Right renal cortex interstitium (tissue), 3 donors: ENCODE data around the gene PLEKHG5. TPM values are rescaled to one million over a fixed set of nuclear protein-coding genes. Genes with fewer than 3 reads are reported as not detected.

ENCODE experiments used
- DNase-seq, 3 donors: peaks; one replicate each; pipeline ENCODE4 v3.0.0-alpha.2; 2013; ENCODE audit warnings: low read depth in 3 of 3, low spot score in 2 of 3
- polyA plus RNA-seq, 3 donors: library from polyadenylated mRNA; unstranded; fragments of 120-200 nt; gene quantifications; one replicate each; pipeline ENCODE4 v1.2.1, GENCODE V29; 2013; ENCODE audit not compliant: insufficient read length in 3 of 3

The PLEKHG5 gene, protein sequence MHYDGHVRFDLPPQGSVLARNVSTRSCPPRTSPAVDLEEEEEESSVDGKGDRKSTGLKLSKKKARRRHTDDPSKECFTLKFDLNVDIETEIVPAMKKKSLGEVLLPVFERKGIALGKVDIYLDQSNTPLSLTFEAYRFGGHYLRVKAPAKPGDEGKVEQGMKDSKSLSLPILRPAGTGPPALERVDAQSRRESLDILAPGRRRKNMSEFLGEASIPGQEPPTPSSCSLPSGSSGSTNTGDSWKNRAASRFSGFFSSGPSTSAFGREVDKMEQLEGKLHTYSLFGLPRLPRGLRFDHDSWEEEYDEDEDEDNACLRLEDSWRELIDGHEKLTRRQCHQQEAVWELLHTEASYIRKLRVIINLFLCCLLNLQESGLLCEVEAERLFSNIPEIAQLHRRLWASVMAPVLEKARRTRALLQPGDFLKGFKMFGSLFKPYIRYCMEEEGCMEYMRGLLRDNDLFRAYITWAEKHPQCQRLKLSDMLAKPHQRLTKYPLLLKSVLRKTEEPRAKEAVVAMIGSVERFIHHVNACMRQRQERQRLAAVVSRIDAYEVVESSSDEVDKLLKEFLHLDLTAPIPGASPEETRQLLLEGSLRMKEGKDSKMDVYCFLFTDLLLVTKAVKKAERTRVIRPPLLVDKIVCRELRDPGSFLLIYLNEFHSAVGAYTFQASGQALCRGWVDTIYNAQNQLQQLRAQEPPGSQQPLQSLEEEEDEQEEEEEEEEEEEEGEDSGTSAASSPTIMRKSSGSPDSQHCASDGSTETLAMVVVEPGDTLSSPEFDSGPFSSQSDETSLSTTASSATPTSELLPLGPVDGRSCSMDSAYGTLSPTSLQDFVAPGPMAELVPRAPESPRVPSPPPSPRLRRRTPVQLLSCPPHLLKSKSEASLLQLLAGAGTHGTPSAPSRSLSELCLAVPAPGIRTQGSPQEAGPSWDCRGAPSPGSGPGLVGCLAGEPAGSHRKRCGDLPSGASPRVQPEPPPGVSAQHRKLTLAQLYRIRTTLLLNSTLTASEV
- 10 to 100 TPM in 2 of 3 donors, 1 to 10 TPM in 1; 9.1 to 11.1 (median 10.2) TPM for polyA plus RNA-seq

DNA sequence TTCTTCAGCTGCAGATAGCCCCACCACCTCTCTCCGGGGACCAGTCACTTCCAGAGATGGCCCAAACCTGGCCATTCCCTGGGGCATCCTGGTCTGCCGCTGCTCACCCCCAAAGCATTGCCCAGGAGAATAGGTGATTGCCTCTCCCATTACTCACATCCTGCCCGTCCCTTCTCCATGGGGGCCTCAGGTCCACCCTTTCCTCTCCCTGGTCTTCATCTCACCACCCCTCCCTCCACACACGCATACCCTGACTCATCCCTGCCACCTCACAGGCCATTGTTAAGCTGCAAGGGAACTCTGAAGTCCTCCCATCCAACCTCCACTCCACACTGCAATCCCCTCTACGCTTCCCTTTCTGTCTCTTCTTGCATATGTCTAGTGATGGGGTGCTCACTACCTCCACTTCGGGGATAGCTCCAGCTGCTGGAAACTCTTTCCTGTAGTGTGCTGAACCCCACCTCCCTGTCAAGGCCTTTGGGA is at the start of gene PLEKHG5:
TSS of gene PLEKHG5 (minus strand) at position 188 of the 483 bp plus-strand sequence. CDS start 14,096 bp downstream, outside the sequence.
- DNase-seq = no peak

DNA sequence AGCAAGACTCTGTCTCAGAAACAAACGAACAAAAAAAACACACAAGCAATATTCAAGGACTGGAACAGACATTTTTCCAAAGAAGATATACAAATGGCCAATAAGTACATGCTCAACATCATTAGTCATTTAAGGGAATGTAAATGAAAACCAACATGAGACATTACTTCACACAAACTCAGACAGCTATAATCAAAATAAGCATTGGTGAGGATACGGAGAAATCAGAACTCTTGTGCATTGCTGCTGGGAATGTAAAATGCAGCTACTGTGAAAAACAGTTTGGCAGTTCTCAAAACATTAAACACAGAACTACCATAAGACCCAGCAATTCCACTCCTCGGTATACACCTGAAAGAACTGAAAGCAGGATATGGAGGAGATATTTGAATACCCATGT is 47.5 kb upstream of the PLEKHG5 start:
- DNase-seq = no peak

DNA sequence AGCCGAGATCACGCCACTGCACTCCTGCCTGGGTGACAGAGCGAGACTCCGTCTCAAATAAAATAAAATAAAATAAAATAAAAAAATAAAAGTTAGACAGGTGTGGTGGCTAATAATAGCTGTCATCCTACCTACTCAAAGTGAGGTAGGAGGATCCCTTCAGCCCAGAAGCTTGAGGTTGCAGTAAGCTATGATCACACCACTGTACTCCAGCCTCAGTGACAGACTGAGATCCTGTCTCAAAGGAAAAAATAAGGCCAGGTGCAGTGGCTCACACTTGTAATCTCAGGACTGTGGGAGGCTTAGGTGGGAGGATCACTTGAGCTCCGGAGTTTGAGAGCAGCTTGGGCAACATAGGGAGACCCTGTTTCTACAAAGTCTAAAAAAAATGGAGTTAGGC is 44.8 kb upstream of the PLEKHG5 start:
- DNase-seq = no peak

DNA sequence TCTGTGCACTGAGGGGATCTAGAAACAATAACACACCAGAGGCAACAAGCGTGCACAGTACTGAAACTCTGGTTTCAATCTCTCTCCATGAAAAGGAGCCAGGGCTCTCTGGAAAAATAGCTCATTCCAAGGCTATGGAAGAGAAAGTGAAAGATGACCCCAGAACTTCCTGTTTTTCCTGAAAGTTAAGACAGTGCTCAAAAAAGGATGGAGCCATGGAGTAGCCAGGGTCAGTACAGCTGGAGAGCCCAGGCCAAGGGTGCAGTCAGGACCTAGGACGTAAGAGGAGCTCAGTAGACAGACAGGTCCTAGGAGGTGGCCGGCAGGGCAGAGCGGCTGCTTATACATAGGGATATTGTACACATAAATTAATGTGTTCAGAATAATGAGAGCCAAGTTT is 43.7 kb upstream of the PLEKHG5 start:
- no peak for DNase-seq

DNA sequence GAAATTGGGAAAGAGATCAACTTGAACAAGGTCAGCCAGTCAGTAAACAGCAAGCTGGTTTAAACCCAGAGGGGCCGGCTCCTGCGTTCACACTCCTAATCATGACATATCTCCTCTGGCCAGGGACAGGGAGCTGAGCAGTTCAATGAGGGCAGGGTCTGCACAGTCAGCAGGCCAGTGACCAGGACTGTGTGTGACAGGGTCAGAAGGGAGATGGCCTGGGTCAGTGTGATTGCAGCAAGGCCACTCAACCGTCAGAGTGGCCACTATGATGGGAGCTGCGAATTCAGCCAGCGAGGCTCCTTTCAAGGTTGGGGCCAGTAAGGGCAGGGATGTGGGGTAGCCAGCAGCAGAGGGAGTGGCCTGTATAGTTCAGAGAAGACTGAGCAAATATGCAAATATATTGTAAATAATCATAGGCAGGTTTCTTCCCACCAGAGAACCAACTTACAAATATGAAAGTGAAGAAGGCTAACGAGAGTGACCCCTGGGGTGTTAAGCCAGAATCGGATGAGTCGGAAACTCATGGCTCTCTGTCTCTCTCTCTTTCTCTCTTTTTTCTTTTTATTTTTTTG is 42.9 kb upstream of the PLEKHG5 start:
- DNase-seq = no peak

DNA sequence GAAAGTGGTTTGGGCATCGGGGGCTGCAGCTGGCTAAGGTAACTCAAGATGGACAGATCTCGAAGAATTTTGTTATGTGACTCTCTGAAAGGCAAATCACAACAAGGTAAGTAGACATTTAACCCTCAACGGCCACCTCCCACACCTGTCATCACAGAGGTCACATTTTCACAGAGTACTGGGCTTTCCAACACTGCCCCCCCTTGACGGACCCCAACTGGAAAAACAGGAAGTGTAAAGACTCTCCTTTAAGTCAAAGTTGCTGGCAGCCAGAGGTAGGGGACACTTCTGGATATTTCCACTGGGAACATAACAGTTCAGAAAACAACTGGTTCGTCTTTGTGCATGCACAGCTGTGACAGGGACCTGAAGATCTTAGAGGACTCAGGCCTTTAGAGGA is 40.5 kb upstream of the PLEKHG5 start:
- no peak for DNase-seq

DNA sequence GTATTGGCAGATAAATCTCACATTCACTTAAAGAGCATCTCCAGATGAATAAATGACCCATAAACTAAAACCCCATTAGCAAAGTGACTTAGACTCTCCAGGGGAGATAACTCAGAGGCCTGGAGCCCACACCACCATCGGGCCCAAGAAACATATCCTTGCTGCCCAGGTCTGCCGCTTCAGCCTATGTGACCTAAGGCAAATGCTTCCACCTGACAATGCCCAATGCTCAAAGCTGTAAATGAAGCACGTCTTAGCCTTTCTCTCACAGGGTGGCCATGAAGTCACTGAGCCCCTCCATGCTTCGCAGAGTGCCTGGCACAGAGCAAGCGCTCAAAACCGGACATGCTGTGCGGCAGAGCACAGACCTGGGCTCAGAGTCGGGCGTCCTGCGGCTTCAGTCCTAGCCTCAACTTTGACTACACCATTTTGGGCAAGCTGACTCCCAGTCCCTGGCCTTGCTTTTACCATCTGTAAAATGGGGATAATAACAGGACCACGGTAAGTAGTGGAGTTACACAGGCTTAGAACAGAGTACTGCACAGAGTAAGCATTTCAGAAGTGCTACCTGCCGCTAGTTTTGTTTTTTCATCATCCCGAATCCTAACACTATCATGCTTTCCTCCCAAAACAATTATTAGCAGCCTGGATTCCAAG is 39.2 kb upstream of the PLEKHG5 start:
- DNase-seq = no peak

DNA sequence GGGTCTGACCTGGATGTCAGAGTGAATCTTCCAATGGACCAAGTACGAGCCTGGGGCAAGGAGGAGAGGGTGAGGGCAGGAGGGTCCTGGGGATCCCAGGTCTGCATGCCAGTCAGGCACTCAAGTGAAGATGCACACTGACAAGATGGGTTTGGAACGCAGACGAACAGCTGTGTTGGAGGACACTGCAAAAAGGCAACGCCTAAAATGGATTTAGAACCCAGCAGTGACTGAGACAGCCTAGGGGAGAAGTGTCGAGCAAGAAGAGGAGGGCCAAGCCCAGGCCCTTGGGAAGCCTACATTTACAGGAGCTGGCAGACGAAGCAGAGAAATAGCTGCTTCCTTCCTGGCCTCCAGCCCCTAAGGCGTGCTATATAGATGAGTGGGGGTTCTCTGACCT is 37.0 kb upstream of the PLEKHG5 start:
- DNase-seq = no peak

DNA sequence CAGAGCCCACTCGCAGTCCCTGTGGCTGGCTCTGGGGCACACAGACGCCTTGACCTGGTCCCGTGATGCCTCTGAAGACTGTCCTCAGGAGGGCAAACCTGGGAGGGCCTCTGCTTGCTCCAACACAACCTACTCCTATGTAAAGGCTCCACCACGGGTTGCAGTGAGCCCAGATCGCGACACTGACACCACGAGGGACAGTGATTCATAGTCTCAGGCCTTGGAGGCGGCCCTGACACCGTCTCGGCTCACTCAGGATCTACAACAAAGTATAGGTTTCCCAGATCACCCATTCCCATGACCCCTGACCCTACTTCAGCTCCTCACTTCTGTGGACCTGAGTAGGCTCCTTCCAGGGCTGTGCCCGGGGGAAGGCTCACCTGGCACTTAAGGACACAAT is 34.8 kb upstream of the PLEKHG5 start:
- no peak for DNase-seq

DNA sequence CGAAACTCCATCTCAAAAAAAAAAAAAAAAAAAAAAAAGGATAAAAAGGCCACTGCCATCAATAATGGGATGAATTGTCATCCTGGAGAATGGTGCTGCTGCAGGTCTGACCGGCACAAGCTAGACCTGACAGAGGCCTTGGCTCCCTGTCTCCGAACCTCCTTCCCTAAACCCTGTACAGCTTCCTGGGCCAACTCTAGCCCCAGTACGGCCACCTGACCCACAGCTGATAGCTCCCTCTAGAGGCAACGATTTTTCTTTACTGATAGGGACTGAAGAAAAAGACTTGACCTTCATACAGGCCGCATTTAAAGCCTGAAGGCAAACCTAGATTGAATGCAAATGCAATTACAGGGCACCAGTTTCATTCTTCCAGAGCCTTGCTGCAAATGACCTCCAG is 32.1 kb upstream of the PLEKHG5 start:
- DNase-seq = no peak

DNA sequence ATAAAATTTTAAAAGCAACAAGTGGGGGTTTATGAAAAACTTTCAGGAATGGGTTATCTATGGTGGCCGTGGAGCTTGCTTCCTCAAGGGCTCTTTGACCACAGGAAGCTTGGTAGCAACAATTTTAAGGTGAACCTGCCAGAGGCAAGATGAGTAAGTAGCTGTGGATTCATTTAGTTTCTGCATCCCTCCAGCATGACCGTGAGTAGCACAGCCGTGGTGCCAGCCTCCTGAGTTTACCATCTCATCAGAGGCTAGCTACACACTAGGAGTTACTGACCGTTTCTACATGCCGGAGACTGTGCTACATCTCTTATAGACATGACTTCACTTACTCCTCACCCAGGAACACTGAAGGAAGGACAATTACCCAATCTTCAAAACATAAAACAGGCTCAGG is 30.1 kb upstream of the PLEKHG5 start:
- DNase-seq = no peak

DNA sequence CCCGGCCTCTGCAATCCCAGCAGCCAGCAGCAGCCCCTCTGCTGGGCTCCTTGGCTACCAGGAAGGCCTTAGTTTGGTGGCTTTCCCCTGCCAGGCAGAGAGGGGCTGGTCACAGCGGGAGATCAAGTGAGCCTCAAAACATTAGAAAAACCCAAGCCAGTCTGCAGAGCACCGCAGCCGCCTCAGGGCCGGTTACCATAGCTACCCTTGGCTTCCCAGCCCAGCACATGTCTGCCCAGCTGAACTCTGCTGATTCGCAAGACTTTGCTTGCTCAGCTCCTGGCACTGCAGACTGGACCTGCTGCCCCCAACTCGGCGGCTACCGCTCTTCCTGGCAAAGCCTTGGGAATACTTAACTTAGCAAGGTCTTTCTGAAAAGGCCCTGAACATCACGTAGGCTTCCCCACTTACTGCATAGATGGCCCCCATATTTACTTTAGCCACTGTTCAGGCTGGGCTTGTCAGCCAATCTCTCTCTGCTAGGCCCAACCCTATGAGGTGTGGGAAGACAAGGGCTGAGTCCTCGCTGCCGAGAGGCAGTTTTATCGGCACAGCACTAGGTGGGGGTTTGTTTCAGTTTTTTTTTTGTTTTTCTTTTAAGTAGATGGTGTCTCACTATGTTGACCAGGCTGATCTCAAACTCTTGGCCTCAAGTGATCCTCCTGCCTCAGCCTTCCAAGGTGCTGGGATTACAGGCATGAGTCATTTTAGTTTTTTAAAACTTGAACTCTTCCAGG is 28.6 kb upstream of the PLEKHG5 start:
- DNase-seq = no peak

DNA sequence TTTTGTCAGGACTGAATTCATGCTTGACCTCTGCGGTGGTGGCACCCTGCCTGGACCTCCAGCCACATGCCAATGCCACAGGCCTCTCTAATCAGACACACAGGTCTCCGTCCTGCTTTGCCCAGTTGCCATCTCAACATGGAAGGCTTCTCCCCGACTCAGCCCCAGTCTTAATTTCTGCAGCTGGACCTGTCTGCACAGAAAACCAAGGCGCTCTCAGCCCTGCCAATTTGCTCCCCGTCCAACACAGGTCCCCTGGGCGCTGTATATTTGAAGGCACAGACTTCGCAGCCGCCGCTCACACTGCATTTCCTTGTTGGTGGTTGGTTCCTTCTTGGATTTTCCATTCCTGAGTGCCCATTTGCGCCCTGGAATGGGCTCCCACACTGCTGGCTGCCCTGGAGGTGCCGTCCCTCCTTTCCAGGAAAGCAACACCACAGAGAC is 28.0 kb upstream of the PLEKHG5 start:
- no peak for DNase-seq

DNA sequence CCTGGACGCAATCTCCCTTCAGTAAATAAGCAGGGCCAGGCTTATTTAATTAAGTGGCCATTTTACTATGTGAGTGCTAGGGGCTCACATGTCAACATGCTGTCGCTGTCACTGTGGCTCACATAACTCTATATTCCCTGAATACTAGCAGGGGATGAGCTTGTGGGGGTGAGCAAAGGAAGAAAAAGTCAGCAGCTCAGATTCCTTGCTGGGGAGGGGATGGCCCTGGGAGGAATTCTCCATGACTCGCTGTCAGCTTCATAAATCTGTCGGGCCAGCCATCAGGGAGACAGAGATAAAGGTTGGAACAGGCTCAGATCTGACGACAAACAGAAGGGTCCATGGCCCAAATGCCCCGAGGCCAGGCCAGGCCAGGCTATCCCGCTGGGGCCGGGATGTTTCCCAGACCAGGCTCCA is 26.0 kb upstream of the PLEKHG5 start:
- DNase-seq = no peak

DNA sequence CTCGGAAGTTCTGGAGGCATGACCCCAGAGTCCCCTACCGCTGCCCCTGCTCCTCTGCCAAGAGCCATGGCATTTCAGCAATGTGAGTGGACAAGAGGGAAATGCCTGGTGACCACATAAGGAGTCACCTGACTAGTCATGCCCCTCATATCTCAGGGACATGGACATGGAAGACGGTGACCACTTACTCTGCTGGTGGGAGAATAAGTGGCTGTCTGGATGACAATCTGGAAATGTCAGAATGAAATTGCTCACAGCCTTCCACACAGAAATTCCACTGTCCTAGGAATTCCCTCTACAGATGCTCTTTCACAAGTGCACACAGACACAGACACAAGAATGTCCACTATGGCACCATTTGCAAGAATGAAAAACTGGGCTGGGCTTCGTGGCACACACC is 24.3 kb upstream of the PLEKHG5 start:
- no peak for DNase-seq

DNA sequence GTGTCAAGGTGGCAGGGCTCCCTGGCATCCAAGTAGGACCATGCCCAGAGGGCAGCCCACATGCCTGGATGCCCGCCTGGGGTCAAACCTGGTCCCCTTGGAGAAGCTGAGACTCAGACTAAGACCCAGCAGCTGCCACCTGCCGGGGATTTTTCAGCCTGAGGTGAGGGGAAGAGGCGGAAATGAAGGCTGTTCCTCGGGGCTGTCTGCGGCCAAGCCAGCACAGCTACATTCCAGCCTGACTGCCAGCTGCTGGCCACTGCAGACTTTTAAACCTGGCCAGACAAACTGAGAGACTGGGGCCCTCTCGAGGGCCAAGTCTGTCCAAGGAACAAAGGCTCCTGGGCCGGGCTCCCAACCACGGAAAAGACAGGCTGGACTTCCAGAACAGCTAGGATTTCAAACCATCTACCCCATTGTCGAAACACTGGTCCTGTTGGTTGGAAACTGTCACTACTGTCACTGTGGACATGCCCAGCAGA is 21.9 kb upstream of the PLEKHG5 start:
- DNase-seq = no peak

DNA sequence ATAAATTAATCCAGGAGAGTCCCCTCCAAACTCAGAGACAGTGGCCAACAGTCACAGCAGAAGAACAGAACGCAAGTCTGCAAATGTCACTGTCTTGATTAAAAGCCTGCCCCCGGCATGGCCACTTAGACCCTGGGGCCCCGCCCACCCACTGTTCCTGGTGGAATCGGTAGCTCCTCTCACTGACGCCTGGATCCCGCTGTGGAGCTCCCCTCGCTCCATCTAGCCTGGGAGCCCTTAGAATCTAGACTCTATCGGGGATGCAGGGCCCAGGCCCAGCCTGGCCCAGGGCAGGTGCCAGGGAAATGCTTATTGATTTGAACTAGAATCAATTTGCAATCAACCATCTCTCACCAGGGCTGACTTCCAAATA is 21.4 kb upstream of the PLEKHG5 start:
- no peak for DNase-seq

DNA sequence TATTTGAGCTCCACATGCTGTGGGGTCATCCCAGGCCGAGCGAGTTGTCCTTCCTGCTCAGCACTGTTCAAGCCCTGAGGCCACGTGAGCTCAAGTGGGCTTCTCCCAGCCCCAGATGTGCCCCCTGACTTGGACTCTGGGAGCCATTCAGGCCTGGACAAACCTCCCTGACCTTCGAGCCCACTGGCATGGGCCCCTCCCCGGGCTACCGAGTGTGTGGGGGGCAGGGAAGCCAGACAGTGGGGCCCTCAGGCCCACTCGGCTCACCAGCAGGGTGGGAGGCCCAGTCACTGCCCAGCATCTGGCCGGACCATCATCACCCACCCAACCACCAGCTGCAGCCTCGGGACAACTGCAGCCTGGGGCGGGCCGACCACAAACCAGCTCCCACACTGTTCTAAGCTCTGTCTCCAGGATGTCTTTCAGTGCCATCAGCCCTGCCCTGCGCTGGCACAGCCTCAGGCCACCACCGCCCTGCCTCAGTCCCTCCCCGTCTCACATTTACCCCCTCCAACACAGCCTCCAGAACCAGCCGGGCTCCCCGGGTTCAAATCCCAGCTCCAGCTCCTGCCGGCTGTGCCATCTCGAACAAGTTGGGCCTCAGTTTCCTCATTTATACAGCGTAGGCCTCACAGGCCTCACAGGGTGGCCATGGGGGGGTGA is 20.9 kb upstream of the PLEKHG5 start:
- DNase-seq = no peak
